ENCODE measurements around the gene TMEM225B. TPM values are rescaled to one million over a fixed set of nuclear protein-coding genes. Genes with fewer than 3 reads are reported as not detected.

TMEM225B gene
- total RNA-seq, 1 donor from 2014 or later: 0.91 TPM

GRCh38 chr7:99624484-99624883 is 26.4 kb downstream of the TMEM225B start:
- Mint-ChIP-seq H3K27me3 (no peaks in the 10 kb centered on the region), H3K4me1 (ENCODE audit: low read depth) (no peaks in the 10 kb centered on the region), H3K36me3 (ENCODE audit: insufficient read depth) (peaks cover 40% of the 10 kb centered on the region), H3K9me3 (ENCODE audit: low read depth) (no peaks in the 10 kb centered on the region), H3K4me3 (ENCODE audit: low read depth) (no peak overlapping the region), H3K27ac (no peak overlapping the region)
- no peak for TF ChIP-seq CTCF (IDR thresholded peaks at IDR 0.05; ENCODE audit: unreplicated experiment)
- DNase-seq (ENCODE audit: low spot score, unreplicated experiment): no peak

GRCh38 chr7:99625321-99625720 is 27.3 kb downstream of the TMEM225B start:
- no peak for DNase-seq (ENCODE audit: low spot score, unreplicated experiment)
- peaks cover 38% of the 10 kb centered on the region for H3K36me3 Mint-ChIP-seq (ENCODE audit: insufficient read depth)
- no peak overlapping the region for H3K27ac Mint-ChIP-seq
- no peaks in the 10 kb centered on the region for H3K4me1 Mint-ChIP-seq (ENCODE audit: low read depth)
- no peak for TF ChIP-seq CTCF (IDR thresholded peaks at IDR 0.05; ENCODE audit: unreplicated experiment)
- H3K4me3 Mint-ChIP-seq (ENCODE audit: low read depth): no peak overlapping the region
- no peaks in the 10 kb centered on the region for H3K27me3 Mint-ChIP-seq
- H3K9me3 Mint-ChIP-seq (ENCODE audit: low read depth): no peaks in the 10 kb centered on the region

GRCh38 chr7:99625961-99626360 is 27.9 kb downstream of the TMEM225B start:
- Mint-ChIP-seq H3K4me1 (ENCODE audit: low read depth) (no peaks in the 10 kb centered on the region), H3K9me3 (ENCODE audit: low read depth) (no peaks in the 10 kb centered on the region), H3K36me3 (ENCODE audit: insufficient read depth) (peaks cover 42% of the 10 kb centered on the region), H3K4me3 (ENCODE audit: low read depth) (no peak overlapping the region), H3K27ac (no peak overlapping the region), H3K27me3 (no peaks in the 10 kb centered on the region)
- no peak for TF ChIP-seq CTCF (IDR thresholded peaks at IDR 0.05; ENCODE audit: unreplicated experiment)
- no peak for DNase-seq (ENCODE audit: low spot score, unreplicated experiment)

GRCh38 chr7:99626661-99627060 is 28.6 kb downstream of the TMEM225B start:
- H3K36me3 Mint-ChIP-seq (ENCODE audit: insufficient read depth): peaks cover 44% of the 10 kb centered on the region
- no peak overlapping the region for H3K27ac Mint-ChIP-seq
- no peaks in the 10 kb centered on the region for H3K4me1 Mint-ChIP-seq (ENCODE audit: low read depth)

GRCh38 chr7:99627513-99627912 is 29.4 kb downstream of the TMEM225B start:
- TF ChIP-seq CTCF (IDR thresholded peaks at IDR 0.05; ENCODE audit: unreplicated experiment): no peak
- H3K9me3 Mint-ChIP-seq (ENCODE audit: low read depth): no peaks in the 10 kb centered on the region
- no peaks in the 10 kb centered on the region for H3K27me3 Mint-ChIP-seq
- H3K4me3 Mint-ChIP-seq (ENCODE audit: low read depth): no peak overlapping the region
- no peak for DNase-seq (ENCODE audit: low spot score, unreplicated experiment)
- H3K36me3 Mint-ChIP-seq (ENCODE audit: insufficient read depth): peaks cover 42% of the 10 kb centered on the region
- H3K27ac Mint-ChIP-seq: no peak overlapping the region
- no peaks in the 10 kb centered on the region for H3K4me1 Mint-ChIP-seq (ENCODE audit: low read depth)

More at GRCh38 chr7:99626661-99627060, 28.6 kb downstream of the TMEM225B start:
- no peak for TF ChIP-seq CTCF (IDR thresholded peaks at IDR 0.05; ENCODE audit: unreplicated experiment)
- no peak for DNase-seq (ENCODE audit: low spot score, unreplicated experiment)
- Mint-ChIP-seq H3K27me3 (no peaks in the 10 kb centered on the region), H3K4me3 (ENCODE audit: low read depth) (no peak overlapping the region), H3K9me3 (ENCODE audit: low read depth) (no peaks in the 10 kb centered on the region)

All from progenitor cell of endocrine pancreas (in vitro differentiated cells).